GOT3 (cell line): Measurements from ENCODE around the gene CDH11.

Source experiments
- DNase-seq: peaks from one replicate; lab custom pipeline; 2025; ENCODE audit warnings: mixed read lengths; lab: John Stamatoyannopoulos, UW

Gene CDH11

DNA sequence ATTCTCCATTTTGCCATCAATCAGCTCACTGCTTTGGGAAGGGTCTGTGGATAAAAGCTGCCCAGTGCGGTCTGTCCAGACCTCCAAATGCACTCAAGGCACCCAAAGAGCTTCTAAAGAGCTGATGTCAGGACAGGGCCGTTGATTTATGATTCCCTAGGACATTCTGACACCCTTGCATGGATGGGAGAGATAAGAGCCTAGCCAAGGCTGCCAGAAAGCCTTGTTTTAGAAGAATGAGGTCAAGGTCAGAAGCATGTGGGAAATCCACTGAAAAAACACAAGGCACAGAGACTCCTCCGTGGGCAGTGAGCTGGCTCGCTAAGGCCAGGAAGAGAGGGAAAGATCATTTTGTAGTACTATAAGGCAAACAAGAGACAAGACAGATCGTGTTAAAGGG is 214.0 kb downstream of the CDH11 start:
- no peak for DNase-seq

DNA sequence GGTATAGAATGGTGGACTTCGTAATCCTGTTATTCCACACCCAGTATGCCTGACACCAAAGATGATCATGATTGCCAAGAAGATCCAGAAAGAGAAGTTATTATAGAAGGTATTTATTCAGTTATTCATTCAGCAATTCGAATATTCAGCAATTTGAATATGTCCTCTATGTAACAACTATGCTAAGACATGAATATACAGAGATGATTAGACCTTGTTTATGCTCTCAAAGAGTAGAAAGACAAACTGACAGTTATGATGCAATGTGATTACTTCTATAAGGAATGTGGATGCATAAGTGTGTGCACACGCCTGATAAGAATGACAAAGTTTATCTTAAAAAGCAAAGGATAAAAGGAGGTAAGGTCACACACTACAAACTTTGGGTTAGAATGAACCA is 218.1 kb downstream of the CDH11 start:
- no peak for DNase-seq

- no peak for DNase-seq
Measured at GRCh38 chr16:64900517-64900916, 221.3 kb downstream of the CDH11 start.

DNA sequence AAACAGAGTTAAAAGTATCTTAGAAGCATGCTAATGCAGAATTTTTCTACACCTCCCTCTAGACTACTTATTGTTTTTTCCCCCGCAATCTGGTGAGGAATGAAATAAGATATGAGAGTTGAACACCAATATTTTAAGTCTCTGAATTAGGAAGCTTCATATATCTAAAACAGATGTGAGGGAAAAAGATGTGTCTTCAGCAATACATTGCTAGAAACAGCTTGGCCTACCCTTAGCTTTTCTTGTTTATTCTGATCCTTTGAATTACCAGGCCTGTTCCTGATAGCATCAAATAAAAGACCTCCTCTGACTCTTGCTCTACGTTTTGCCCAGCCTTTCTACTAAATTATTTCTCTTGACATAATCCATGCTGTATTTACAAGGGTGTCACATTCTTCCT is 221.8 kb downstream of the CDH11 start:
- no peak for DNase-seq

DNA sequence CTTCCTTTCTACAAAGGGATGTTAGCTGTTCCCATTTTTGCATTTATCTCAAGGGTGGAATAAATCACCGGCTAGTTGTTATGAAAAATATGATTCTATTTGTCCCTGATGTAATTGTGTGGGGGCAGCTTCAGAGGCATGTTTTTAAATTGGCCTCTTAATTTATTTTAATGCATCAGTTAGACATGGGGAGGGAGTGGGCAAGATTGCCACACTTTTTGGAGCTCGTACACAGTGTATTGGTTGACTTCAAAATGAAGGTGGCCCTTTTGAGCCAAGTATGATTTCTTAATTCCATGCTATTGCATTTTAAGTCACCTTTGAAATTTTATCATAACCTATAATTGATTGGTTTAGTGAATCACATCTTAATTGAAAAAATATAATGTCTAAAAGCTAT is 223.7 kb downstream of the CDH11 start:
- no peak for DNase-seq
